ENCODE results near the gene RAB6A.

DNA sequence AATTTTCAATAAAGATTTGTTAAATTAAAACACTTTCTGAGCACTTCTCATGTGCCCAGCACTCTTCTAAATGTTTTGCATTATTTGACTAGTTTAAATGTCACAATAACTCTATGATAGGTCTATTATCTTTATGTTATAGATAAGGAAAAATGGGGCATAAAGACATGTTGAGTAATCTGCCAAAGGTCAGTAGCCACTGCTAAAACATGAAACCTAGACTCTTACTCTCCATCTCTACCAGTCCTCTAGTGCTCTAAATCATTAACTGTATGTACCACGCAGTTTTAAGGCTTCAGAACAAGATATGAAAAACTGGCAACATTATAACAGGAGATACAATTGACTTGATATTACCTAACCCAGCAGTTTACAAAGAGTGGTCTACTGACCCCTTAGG is 6.9 kb downstream of the RAB6A start:
- TF ChIP-seq, protein P1, sequence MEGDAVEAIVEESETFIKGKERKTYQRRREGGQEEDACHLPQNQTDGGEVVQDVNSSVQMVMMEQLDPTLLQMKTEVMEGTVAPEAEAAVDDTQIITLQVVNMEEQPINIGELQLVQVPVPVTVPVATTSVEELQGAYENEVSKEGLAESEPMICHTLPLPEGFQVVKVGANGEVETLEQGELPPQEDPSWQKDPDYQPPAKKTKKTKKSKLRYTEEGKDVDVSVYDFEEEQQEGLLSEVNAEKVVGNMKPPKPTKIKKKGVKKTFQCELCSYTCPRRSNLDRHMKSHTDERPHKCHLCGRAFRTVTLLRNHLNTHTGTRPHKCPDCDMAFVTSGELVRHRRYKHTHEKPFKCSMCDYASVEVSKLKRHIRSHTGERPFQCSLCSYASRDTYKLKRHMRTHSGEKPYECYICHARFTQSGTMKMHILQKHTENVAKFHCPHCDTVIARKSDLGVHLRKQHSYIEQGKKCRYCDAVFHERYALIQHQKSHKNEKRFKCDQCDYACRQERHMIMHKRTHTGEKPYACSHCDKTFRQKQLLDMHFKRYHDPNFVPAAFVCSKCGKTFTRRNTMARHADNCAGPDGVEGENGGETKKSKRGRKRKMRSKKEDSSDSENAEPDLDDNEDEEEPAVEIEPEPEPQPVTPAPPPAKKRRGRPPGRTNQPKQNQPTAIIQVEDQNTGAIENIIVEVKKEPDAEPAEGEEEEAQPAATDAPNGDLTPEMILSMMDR (IDR thresholded peaks at IDR 0.05; ENCODE audit: extremely low read depth in 1 of 2, insufficient read depth in 1 of 2, low read depth in 1 of 2, low read length in 2 of 2): no peak
- TF ChIP-seq MYC (IDR thresholded peaks at IDR 0.05; ENCODE audit: low read depth, low read length): no peak
- TF ChIP-seq POLR2AphosphoS5 (IDR thresholded peaks at IDR 0.05; ENCODE audit: insufficient read depth, low read depth, low read length): no peak
- TF ChIP-seq, protein P2, sequence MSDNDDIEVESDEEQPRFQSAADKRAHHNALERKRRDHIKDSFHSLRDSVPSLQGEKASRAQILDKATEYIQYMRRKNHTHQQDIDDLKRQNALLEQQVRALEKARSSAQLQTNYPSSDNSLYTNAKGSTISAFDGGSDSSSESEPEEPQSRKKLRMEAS (IDR thresholded peaks at IDR 0.05; ENCODE audit: insufficient read depth, insufficient read length): no peak
- TF ChIP-seq POLR2A (IDR thresholded peaks at IDR 0.05; ENCODE audit: low read depth, low read length): no peak
- no peak for TF ChIP-seq EZH2 (IDR thresholded peaks at IDR 0.05; ENCODE audit: borderline replicate concordance, low read depth, low read length, severe bottlenecking)
